ENCODE results near the gene ZNF341.

DNA sequence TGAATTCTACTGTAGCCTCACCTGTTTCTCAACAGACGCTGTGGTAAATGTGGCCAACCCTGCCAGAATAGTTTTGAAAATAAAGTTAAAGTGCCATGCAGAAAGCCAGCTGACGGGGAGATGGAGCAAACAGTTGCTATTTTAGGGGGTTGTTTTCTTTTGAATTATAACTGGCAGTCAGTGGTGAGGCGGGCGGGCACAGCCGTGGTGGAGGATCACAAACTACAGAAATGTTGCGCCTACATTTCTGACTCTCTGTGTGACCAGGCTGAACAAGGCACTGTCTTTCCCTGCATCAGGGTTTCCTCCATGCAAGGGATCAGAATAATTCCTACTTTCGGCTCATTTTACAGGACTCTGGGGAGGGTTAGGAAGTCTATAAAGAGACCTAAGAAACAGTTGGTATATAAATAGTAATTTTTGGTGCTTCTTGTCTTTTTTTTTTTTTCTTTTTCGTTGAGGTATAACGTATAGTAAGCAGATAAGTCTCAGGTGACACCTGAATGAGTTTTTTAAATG is 96.6 kb downstream of the ZNF341 start:
- TF ChIP-seq, protein P1, sequence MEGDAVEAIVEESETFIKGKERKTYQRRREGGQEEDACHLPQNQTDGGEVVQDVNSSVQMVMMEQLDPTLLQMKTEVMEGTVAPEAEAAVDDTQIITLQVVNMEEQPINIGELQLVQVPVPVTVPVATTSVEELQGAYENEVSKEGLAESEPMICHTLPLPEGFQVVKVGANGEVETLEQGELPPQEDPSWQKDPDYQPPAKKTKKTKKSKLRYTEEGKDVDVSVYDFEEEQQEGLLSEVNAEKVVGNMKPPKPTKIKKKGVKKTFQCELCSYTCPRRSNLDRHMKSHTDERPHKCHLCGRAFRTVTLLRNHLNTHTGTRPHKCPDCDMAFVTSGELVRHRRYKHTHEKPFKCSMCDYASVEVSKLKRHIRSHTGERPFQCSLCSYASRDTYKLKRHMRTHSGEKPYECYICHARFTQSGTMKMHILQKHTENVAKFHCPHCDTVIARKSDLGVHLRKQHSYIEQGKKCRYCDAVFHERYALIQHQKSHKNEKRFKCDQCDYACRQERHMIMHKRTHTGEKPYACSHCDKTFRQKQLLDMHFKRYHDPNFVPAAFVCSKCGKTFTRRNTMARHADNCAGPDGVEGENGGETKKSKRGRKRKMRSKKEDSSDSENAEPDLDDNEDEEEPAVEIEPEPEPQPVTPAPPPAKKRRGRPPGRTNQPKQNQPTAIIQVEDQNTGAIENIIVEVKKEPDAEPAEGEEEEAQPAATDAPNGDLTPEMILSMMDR (IDR thresholded peaks at IDR 0.05): no peak
- TF ChIP-seq POLR2A (IDR thresholded peaks at IDR 0.05) (no peak), POLR2AphosphoS5 (IDR thresholded peaks at IDR 0.05) (no peak)
